GM23338 (cell line): ENCODE data around the gene MYO9B. TPM values are rescaled to one million over a fixed set of nuclear protein-coding genes. Genes with fewer than 3 reads are reported as not detected.

Experiments used
- ATAC-seq: fragments of 200-7000 bp; cut with Tn5 transposase; 3 replicates; pipeline ENCODE4 v1.9.1; 2020
- DNase-seq: peaks from one replicate; pipeline ENCODE4 v3.0.0-alpha.2; 2015; ENCODE audit warnings: low spot score
- H2AFZ ChIP-seq: fragments of 200-600 bp; sonication (generic); 2 replicates; pipeline ENCODE4 v1.8.0; 2016; ENCODE audit warnings: antibody characterized with exemption, mild to moderate bottlenecking, moderate library complexity
- H3F3A ChIP-seq: fragments of 200-600 bp; sonication (generic); replicated peaks from 2 replicates; pipeline ENCODE4 v1.8.0; 2017; ENCODE audit warnings: antibody characterized with exemption, mixed run types, low read depth
- H3K27ac ChIP-seq: fragments of 200-600 bp; sonication (generic); 2 replicates; pipeline ENCODE4 v1.6.1; 2016; ENCODE audit warnings: low read depth
- H3K27me3 ChIP-seq: fragments of 200-600 bp; sonication (generic); 2 replicates; pipeline ENCODE4 v1.8.0; 2016; ENCODE audit warnings: mild to moderate bottlenecking, mixed run types, moderate library complexity; ENCODE audit not compliant: insufficient read depth
- H3K36me3 ChIP-seq: fragments of 200-600 bp; sonication (generic); 2 replicates; pipeline ENCODE4 v1.8.0; 2016; ENCODE audit warnings: mild to moderate bottlenecking; ENCODE audit not compliant: insufficient read depth
- H3K4me1 ChIP-seq: fragments of 200-600 bp; sonication (generic); 2 replicates; pipeline ENCODE4 v1.8.0; 2016; ENCODE audit warnings: mild to moderate bottlenecking, moderate library complexity; ENCODE audit not compliant: insufficient read depth
- H3K4me2 ChIP-seq: fragments of 200-600 bp; sonication (generic); 2 replicates; pipeline ENCODE4 v1.7.1; 2017; ENCODE audit warnings: mixed run types
- H3K4me3 ChIP-seq: fragments of 200-600 bp; sonication (generic); 2 replicates; pipeline ENCODE4 v1.6.1; 2016; ENCODE audit warnings: mixed run types
- H3K79me2 ChIP-seq: fragments of 200-600 bp; sonication (generic); replicated peaks from 2 replicates; pipeline ENCODE4 v1.8.0; 2017; ENCODE audit warnings: mild to moderate bottlenecking; ENCODE audit not compliant: insufficient read depth
- H3K9me2 ChIP-seq: fragments of 200-600 bp; sonication (generic); 2 replicates; pipeline ENCODE4 v1.8.0; 2017; ENCODE audit not compliant: insufficient read depth
- H4K20me1 ChIP-seq: fragments of 200-600 bp; sonication (generic); replicated peaks from 2 replicates; pipeline ENCODE4 v1.8.0; 2017; ENCODE audit warnings: mild to moderate bottlenecking; ENCODE audit not compliant: insufficient read depth
- H3K27ac Mint-ChIP-seq: 2 replicates; pipeline ENCODE4 v1.8.0; 2020; ENCODE audit warnings: inconsistent platforms, mild to moderate bottlenecking, moderate library complexity, mixed read lengths
- H3K27me3 Mint-ChIP-seq: 3 replicates; pipeline ENCODE4 v1.8.0; 2022; ENCODE audit warnings: low read depth, mild to moderate bottlenecking, moderate library complexity, mixed read lengths, inconsistent platforms; ENCODE audit not compliant: insufficient read depth, poor library complexity
- H3K36me3 Mint-ChIP-seq: 3 replicates; pipeline ENCODE4 v1.8.0; 2021; ENCODE audit warnings: low read depth, mild to moderate bottlenecking, inconsistent platforms, moderate library complexity, mixed read lengths
- H3K4me1 Mint-ChIP-seq: 3 replicates; pipeline ENCODE4 v1.8.0; 2020; ENCODE audit warnings: mild to moderate bottlenecking, inconsistent platforms, mixed read lengths
- H3K4me3 Mint-ChIP-seq: 3 replicates; pipeline ENCODE4 v1.8.0; 2021; ENCODE audit warnings: moderate library complexity, mild to moderate bottlenecking, inconsistent platforms, mixed read lengths
- H3K9me3 Mint-ChIP-seq: 3 replicates; pipeline ENCODE4 v1.8.0; 2020; ENCODE audit warnings: moderate library complexity, mild to moderate bottlenecking, inconsistent platforms, mixed read lengths
- CREB1 ChIP-seq: fragments of 250-450 bp; sonication (Bioruptor Pico); IDR thresholded peaks from 2 replicates; pipeline ENCODE4 v1.5.0; 2020; ENCODE audit warnings: low read depth, mild to moderate bottlenecking, moderate library complexity
- EZH2 ChIP-seq: fragments of 200-600 bp; sonication (generic); IDR thresholded peaks from one replicate; pipeline ENCODE4 v1.8.0; 2017; ENCODE audit warnings: antibody characterized with exemption, mild to moderate bottlenecking, low read depth; ENCODE audit not compliant: unreplicated experiment
- JUNB ChIP-seq: IDR thresholded peaks from one replicate; pipeline ENCODE4 v1.6.1; 2016; ENCODE audit warnings: antibody characterized with exemption; ENCODE audit not compliant: unreplicated experiment
- NANOG ChIP-seq: IDR thresholded peaks from 2 replicates; pipeline ENCODE4 v1.6.1; 2016; ENCODE audit warnings: antibody characterized with exemption, borderline replicate concordance
- STAT1 ChIP-seq: IDR thresholded peaks from one replicate; pipeline ENCODE4 v1.6.1; 2016; ENCODE audit warnings: antibody characterized with exemption; ENCODE audit not compliant: unreplicated experiment
- ZNF114 ChIP-seq: fragments of 250-450 bp; sonication (Bioruptor Pico); IDR thresholded peaks from 2 replicates; pipeline ENCODE4 v1.5.0; 2020; ENCODE audit warnings: mild to moderate bottlenecking, moderate library complexity
- ZNF331 ChIP-seq: fragments of 250-450 bp; sonication (Bioruptor Pico); IDR thresholded peaks from 2 replicates; pipeline ENCODE4 v1.5.0; 2020; ENCODE audit warnings: low read depth, mild to moderate bottlenecking, moderate library complexity
- polyA plus RNA-seq: library from polyadenylated mRNA; unstranded; fragments of >200 nt; fragmentation: Nextera tagmentation; extraction: Ambion mirVana; gene quantifications from 2 replicates; pipeline ENCODE4 v1.2.1, GENCODE V29; 2016
- total RNA-seq: library from RNA; depleted of rRNA; stranded (reverse); fragments of >200 nt; shearing (Covaris generic); gene quantifications from 2 replicates; pipeline ENCODE4 v1.2.3, GENCODE V29; 2014
- TF ChIP-seq, protein P1 (sequence below): fragments of 250-450 bp; sonication (Bioruptor Pico); IDR thresholded peaks from 2 replicates; pipeline ENCODE4 v1.5.0; 2020; ENCODE audit warnings: mild to moderate bottlenecking, moderate library complexity
- TF ChIP-seq, protein P2 (sequence below), 2 experiments: fragments of 200-600 bp in 1 of 2; sonication (generic) in 1 of 2; conservative IDR thresholded peaks; 2 replicates each; pipeline versions ENCODE4 v1.5.1 to v1.6.1; 2016 to 2017; ENCODE audit warnings: antibody characterized with exemption in 2 of 2, low read depth in 2 of 2, mild to moderate bottlenecking in 2 of 2, moderate library complexity in 1 of 2
- TF ChIP-seq, protein P3 (sequence below): IDR thresholded peaks from one replicate; pipeline ENCODE4 v1.6.1; 2018; ENCODE audit warnings: antibody characterized with exemption; ENCODE audit not compliant: unreplicated experiment

The MYO9B gene
- total and polyA plus RNA-seq, 2 experiments from 2014 or later = 28.7 to 61.3 TPM

DNA sequence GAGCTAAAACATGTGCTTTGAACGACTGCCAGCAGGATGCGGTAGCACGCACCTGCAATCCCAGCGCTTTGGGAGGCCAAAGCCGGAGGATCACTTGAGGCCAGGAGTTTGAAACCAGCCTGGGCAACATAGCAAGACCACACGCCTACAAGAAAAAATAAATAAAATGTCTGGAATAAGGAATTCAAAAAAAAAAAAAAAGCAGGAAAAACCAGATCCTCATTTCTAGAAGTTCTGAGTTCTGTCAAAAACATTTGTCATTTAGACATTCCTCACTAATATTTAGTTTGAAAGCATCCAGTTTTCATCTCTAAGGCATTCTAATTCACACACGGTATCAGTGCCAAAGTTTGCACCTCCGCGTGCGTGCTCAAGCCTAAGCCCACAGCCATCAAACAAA is 102.7 kb downstream of the MYO9B start:
- H3K36me3 ChIP-seq = peaks cover 18% of the 10 kb centered on the region
- H3K4me3 ChIP-seq = no peak overlapping the region
- peaks cover 13% of the 10 kb centered on the region for H3K4me1 Mint-ChIP-seq
- H3K4me3 Mint-ChIP-seq = no peak overlapping the region
- H3K27ac ChIP-seq = no peak overlapping the region
- H3K4me1 ChIP-seq = no peaks in the 10 kb centered on the region
- H3K27me3 ChIP-seq = no peaks in the 10 kb centered on the region
- no peaks in the 10 kb centered on the region for H3K9me3 Mint-ChIP-seq
- no peak overlapping the region for H3K4me2 ChIP-seq
- no peak for ATAC-seq
- no peak for DNase-seq
- TF ChIP-seq ZNF114 (CRISPR knock-in tag) (no peak), CREB1 (no peak), ZNF331 (CRISPR knock-in tag) (no peak), NANOG (no peak), STAT1 (no peak), EZH2 (no peak), JUNB (no peak)
- TF ChIP-seq, protein P1, sequence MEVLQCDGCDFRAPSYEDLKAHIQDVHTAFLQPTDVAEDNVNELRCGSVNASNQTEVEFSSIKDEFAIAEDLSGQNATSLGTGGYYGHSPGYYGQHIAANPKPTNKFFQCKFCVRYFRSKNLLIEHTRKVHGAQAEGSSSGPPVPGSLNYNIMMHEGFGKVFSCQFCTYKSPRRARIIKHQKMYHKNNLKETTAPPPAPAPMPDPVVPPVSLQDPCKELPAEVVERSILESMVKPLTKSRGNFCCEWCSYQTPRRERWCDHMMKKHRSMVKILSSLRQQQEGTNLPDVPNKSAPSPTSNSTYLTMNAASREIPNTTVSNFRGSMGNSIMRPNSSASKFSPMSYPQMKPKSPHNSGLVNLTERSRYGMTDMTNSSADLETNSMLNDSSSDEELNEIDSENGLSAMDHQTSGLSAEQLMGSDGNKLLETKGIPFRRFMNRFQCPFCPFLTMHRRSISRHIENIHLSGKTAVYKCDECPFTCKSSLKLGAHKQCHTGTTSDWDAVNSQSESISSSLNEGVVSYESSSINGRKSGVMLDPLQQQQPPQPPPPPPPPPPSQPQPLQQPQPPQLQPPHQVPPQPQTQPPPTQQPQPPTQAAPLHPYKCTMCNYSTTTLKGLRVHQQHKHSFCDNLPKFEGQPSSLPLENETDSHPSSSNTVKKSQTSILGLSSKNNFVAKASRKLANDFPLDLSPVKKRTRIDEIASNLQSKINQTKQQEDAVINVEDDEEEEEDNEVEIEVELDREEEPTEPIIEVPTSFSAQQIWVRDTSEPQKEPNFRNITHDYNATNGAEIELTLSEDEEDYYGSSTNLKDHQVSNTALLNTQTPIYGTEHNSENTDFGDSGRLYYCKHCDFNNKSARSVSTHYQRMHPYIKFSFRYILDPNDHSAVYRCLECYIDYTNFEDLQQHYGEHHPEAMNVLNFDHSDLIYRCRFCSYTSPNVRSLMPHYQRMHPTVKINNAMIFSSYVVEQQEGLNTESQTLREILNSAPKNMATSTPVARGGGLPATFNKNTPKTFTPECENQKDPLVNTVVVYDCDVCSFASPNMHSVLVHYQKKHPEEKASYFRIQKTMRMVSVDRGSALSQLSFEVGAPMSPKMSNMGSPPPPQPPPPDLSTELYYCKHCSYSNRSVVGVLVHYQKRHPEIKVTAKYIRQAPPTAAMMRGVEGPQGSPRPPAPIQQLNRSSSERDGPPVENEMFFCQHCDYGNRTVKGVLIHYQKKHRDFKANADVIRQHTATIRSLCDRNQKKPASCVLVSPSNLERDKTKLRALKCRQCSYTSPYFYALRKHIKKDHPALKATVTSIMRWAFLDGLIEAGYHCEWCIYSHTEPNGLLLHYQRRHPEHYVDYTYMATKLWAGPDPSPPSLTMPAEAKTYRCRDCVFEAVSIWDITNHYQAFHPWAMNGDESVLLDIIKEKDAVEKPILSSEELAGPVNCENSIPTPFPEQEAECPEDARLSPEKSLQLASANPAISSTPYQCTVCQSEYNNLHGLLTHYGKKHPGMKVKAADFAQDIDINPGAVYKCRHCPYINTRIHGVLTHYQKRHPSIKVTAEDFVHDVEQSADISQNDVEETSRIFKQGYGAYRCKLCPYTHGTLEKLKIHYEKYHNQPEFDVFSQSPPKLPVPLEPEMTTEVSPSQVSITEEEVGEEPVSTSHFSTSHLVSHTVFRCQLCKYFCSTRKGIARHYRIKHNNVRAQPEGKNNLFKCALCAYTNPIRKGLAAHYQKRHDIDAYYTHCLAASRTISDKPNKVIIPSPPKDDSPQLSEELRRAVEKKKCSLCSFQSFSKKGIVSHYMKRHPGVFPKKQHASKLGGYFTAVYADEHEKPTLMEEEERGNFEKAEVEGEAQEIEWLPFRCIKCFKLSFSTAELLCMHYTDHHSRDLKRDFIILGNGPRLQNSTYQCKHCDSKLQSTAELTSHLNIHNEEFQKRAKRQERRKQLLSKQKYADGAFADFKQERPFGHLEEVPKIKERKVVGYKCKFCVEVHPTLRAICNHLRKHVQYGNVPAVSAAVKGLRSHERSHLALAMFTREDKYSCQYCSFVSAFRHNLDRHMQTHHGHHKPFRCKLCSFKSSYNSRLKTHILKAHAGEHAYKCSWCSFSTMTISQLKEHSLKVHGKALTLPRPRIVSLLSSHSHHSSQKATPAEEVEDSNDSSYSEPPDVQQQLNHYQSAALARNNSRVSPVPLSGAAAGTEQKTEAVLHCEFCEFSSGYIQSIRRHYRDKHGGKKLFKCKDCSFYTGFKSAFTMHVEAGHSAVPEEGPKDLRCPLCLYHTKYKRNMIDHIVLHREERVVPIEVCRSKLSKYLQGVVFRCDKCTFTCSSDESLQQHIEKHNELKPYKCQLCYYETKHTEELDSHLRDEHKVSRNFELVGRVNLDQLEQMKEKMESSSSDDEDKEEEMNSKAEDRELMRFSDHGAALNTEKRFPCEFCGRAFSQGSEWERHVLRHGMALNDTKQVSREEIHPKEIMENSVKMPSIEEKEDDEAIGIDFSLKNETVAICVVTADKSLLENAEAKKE = no peak
- TF ChIP-seq, protein P2, sequence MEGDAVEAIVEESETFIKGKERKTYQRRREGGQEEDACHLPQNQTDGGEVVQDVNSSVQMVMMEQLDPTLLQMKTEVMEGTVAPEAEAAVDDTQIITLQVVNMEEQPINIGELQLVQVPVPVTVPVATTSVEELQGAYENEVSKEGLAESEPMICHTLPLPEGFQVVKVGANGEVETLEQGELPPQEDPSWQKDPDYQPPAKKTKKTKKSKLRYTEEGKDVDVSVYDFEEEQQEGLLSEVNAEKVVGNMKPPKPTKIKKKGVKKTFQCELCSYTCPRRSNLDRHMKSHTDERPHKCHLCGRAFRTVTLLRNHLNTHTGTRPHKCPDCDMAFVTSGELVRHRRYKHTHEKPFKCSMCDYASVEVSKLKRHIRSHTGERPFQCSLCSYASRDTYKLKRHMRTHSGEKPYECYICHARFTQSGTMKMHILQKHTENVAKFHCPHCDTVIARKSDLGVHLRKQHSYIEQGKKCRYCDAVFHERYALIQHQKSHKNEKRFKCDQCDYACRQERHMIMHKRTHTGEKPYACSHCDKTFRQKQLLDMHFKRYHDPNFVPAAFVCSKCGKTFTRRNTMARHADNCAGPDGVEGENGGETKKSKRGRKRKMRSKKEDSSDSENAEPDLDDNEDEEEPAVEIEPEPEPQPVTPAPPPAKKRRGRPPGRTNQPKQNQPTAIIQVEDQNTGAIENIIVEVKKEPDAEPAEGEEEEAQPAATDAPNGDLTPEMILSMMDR (conservative IDR thresholded peaks at IDR 0.05; ENCODE audit: low read depth in 2 of 2) = no peak
- TF ChIP-seq, protein P3, sequence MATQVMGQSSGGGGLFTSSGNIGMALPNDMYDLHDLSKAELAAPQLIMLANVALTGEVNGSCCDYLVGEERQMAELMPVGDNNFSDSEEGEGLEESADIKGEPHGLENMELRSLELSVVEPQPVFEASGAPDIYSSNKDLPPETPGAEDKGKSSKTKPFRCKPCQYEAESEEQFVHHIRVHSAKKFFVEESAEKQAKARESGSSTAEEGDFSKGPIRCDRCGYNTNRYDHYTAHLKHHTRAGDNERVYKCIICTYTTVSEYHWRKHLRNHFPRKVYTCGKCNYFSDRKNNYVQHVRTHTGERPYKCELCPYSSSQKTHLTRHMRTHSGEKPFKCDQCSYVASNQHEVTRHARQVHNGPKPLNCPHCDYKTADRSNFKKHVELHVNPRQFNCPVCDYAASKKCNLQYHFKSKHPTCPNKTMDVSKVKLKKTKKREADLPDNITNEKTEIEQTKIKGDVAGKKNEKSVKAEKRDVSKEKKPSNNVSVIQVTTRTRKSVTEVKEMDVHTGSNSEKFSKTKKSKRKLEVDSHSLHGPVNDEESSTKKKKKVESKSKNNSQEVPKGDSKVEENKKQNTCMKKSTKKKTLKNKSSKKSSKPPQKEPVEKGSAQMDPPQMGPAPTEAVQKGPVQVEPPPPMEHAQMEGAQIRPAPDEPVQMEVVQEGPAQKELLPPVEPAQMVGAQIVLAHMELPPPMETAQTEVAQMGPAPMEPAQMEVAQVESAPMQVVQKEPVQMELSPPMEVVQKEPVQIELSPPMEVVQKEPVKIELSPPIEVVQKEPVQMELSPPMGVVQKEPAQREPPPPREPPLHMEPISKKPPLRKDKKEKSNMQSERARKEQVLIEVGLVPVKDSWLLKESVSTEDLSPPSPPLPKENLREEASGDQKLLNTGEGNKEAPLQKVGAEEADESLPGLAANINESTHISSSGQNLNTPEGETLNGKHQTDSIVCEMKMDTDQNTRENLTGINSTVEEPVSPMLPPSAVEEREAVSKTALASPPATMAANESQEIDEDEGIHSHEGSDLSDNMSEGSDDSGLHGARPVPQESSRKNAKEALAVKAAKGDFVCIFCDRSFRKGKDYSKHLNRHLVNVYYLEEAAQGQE = no peak
- no peaks in the 10 kb centered on the region for H3K79me2 ChIP-seq
- peaks cover 5% of the 10 kb centered on the region for H3K27me3 Mint-ChIP-seq
- no peak overlapping the region for H2AFZ ChIP-seq
- H3K36me3 Mint-ChIP-seq = peaks cover 23% of the 10 kb centered on the region
- H3K27ac Mint-ChIP-seq = no peak overlapping the region
- no peaks in the 10 kb centered on the region; the same call in 1 of the 2 replicates for H4K20me1 ChIP-seq
- H3F3A ChIP-seq = peaks cover 6% of the 10 kb centered on the region
- no peaks in the 10 kb centered on the region for H3K9me2 ChIP-seq
